Epithelial cell of proximal tubule (primary cell): ENCODE measurements around the gene CDHR3. TPM values are rescaled to one million over a fixed set of nuclear protein-coding genes. Genes with fewer than 3 reads are reported as not detected.

Experiments used
- DNase-seq: peaks from one replicate; pipeline ENCODE4 v3.0.0-alpha.2; 2011; ENCODE audit warnings: low read depth
- H3K4me3 ChIP-seq: 2 replicates; pipeline ENCODE4 v1.5.1; 2011; ENCODE audit warnings: low read depth, mild to moderate bottlenecking, low read length
- total RNA-seq: library from RNA; depleted of rRNA; stranded (reverse); fragments of >200 nt; gene quantifications from 2 replicates; pipeline ENCODE4 v1.2.3, GENCODE V29; 2015
- TF ChIP-seq, protein P1 (sequence below): conservative IDR thresholded peaks from 2 replicates; pipeline ENCODE4 v1.5.1; 2012; ENCODE audit warnings: low read depth, mild to moderate bottlenecking, low read length

Gene CDHR3
- total RNA-seq, 1 donor from 2014 or later, result 0.17 TPM

DNA sequence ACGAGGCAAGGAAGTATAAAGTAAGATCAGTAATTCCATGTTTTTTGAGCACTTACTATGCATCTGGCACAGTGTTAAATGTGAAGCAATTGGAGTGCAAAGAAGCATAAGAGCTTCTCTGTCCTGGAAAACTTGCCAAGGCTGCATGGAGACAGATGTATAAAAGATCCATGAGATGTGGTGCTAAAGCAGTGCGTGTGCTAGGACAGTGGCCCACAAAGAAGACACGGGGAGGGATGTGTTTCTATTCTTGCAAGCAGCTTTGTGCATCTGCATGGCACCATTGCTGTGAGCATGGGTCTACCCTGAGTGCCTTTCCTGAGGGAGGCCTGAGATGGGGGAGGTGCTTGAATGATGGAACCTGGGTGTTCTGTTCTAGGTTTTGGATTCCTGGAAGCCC is 5.1 kb upstream of the CDHR3 start:
- TF ChIP-seq, protein P1, sequence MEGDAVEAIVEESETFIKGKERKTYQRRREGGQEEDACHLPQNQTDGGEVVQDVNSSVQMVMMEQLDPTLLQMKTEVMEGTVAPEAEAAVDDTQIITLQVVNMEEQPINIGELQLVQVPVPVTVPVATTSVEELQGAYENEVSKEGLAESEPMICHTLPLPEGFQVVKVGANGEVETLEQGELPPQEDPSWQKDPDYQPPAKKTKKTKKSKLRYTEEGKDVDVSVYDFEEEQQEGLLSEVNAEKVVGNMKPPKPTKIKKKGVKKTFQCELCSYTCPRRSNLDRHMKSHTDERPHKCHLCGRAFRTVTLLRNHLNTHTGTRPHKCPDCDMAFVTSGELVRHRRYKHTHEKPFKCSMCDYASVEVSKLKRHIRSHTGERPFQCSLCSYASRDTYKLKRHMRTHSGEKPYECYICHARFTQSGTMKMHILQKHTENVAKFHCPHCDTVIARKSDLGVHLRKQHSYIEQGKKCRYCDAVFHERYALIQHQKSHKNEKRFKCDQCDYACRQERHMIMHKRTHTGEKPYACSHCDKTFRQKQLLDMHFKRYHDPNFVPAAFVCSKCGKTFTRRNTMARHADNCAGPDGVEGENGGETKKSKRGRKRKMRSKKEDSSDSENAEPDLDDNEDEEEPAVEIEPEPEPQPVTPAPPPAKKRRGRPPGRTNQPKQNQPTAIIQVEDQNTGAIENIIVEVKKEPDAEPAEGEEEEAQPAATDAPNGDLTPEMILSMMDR, result no peak
- DNase-seq, result no peak
- no peak overlapping the region for H3K4me3 ChIP-seq

DNA sequence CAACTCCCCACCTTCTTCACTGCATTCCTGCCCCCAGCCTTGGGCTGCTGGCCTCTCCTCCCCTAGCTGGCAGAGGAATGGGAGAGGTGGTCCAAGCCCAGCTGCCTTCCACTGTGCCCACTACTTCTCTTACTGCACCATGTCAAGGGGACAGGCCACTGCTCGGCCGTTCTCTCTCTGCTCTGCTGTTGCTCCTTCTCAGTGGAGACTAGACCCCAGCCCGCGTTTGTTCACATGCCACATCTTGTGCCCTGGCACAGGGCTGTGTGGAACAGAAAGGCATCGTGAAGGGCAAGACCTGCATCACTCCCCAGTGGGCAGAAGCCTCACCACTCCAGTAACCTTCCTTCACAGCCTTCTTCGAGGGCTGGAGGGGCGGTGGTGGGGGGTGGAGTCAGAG is 711 bp upstream of the CDHR3 start:
- TF ChIP-seq, protein P1, result no peak
- no peak overlapping the region for H3K4me3 ChIP-seq
- DNase-seq, result no peak

DNA sequence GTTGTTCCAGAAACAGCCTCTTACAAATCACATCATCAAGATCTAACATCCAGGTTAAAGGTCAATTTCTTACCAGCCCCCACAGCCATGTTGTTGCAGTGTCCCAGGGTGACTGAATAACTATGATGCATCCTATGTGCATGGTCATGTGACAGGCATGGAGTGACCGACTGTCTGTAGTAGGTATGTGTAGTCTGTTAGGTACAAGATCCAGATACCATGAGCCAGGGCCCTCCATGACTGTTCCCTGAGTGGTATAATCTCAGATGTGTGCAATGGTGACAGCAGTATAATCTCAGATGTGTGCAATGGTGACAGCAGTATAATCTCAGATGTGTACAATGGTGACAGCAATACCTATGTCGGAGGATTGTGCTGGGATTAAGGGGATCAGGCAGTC is 8.8 kb downstream of the CDHR3 start:
- no peak for DNase-seq
- TF ChIP-seq, protein P1, result no peak
- no peak overlapping the region for H3K4me3 ChIP-seq

DNA sequence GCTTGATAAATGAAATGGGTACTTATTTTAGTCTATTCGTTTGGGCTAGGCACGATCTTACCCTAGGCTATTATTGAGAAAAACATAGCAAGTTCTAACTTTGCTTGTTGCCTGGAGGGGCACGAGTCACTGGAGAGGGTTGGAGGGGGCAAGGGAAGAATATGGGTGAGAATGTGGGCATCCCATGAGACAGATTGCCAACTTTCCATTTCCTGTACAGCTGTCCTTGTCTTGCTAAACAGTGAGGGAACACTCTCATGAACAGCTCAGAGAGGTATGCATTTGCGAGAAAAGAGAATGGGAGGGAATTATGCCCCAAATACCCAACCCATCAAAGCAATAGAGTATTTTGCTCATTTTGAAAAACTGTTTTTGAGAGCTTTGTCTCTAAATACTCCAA is 9.2 kb downstream of the CDHR3 start:
- TF ChIP-seq, protein P1, result no peak
- no peak overlapping the region for H3K4me3 ChIP-seq
- DNase-seq, result no peak

DNA sequence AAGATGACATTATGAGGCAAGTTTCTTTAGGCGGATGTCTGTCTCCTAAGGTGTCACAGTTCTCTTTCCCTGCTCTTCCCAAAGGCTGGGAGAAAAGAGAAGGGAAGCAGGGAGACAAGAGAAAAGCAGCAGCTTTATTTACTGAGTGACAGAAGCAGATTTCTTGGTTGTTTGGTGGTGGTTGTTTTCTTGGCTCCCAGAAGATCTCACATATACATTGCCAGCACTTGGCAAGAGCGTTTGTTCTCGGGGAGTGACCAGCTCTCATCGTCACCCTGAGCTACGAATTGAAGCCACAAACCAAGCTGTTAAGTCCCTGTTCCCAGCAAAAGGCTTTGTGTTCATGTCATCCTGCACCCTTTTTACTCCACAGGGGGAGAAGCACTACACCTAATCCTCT is 11.4 kb downstream of the CDHR3 start:
- H3K4me3 ChIP-seq, result no peak overlapping the region
- TF ChIP-seq, protein P1, result no peak
- DNase-seq, result no peak

DNA sequence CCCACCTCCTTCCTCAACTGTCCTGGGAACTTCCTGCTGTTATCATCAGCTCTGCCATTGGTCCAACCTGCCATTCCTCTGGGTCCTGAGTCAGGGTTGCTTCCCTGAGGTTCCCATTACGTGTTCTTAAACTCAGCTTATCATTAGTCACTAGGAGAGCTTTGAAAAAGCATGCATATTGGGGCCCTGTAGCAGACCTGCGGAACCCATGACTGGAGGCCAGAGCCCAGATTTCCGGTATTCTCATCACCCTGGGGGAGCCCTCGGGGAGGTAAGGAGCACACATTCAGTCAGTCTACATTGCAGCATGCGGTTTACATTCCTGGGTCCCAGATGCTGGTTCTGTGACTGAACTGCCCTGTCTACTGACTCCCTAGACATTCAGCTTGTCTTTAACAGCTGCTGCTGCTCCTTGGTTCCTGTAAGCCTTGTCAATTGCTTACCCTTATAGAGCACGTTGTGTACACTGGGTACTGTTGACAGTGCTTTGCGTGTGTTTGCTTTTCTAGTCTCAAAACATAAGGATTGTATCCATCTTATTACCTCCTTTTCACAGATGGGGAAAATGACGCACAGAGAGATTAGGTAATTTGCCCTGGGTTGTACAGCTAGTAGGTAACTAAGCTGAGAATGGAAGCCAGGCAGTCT is 12.8 kb downstream of the CDHR3 start:
- TF ChIP-seq, protein P1, result no peak
- no peak for DNase-seq
- no peak overlapping the region for H3K4me3 ChIP-seq

DNA sequence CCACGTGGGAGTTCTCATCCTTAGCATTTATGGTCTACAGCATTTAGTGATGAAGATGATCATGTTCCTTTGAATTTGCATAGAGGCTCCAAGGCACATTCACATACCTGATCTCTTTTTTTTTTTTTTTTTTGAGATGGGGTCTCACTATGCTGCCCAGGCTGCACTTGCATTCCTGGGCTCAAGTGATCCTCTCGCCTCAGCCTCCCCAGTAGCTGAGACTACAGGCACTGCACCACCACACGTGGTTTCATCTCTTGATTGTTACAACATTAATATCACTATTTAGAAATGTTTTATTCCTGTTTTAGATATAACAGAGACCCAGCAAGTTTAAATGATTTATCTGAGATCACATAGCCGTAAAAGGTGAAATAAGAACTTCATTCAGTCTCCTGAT is 13.8 kb downstream of the CDHR3 start:
- no peak overlapping the region for H3K4me3 ChIP-seq
- DNase-seq, result no peak
- TF ChIP-seq, protein P1, result no peak
